Measurements from ENCODE around the gene GEMIN4. TPM values are rescaled to one million over a fixed set of nuclear protein-coding genes. Genes with fewer than 3 reads are reported as not detected.
"Not testable (repeated sequence)": the region's sequence is repeated elsewhere in the genome, so short reads cannot be mapped to it uniquely, and the experiment has no call there.

GEMIN4 gene
- total RNA-seq, 1 experiment from 2014 or later, result 47.4 TPM

- Histone ChIP-seq H3F3A (ENCODE audit: insufficient read depth, low read depth) (peaks cover 9% of the 10 kb centered on the region; the same call in 1 of the 2 replicates), H4K20me1 (ENCODE audit: insufficient read depth) (peaks cover 15% of the 10 kb centered on the region), H3K79me2 (ENCODE audit: low read depth) (peaks cover 17% of the 10 kb centered on the region), H3K4me1 (replicated peaks; ENCODE audit: insufficient read depth) (no peaks in the 10 kb centered on the region), H3K27ac (no peak overlapping the region), H3K27me3 (ENCODE audit: insufficient read depth, low read depth) (no peaks in the 10 kb centered on the region), H3K9me2 (ENCODE audit: insufficient read depth) (no peaks in the 10 kb centered on the region), H3K4me3 (no peak overlapping the region), H2AFZ (no peak overlapping the region), H3K4me2 (no peak overlapping the region), H3K36me3 (ENCODE audit: low read depth) (0 out of 2 replicates have a peak, but pooled peaks cover 22% of the 10 kb centered on the region), H3K9me3 (ENCODE audit: insufficient read depth, low read depth) (no peaks in the 10 kb centered on the region)
- ChIA-PET POLR2A (ENCODE audit: unreplicated experiment) (no interaction called here), CTCF (no interaction called here)
- no peak for TF ChIP-seq CTCF (conservative IDR thresholded peaks at IDR 0.05)
- TF ChIP-seq EZH2 (IDR thresholded peaks at IDR 0.05; ENCODE audit: low read depth), result no peak
- BruUV-seq (replicated peaks), result no TSS peak
- intact Hi-C loops (cut with micrococcal nuclease; ENCODE audit: unreplicated experiment), result no loop called here
- no peak for DNase-seq
Measured at GRCh38 chr17:789160-789840, 37.2 kb upstream of the GEMIN4 start.

- H3F3A ChIP-seq (ENCODE audit: insufficient read depth, low read depth), result peaks cover 9% of the 10 kb centered on the region; the same call in 1 of the 2 replicates
- ChIA-PET POLR2A (ENCODE audit: unreplicated experiment) (interaction anchor here (0.7 kb wide), 1 partner anchor 186 kb away, joined by 26 read pairs; no protein-coding TSS in a partner anchor), CTCF (no interaction called here)
- 0 out of 2 replicates have a peak, but pooled peaks cover 22% of the 10 kb centered on the region for H3K36me3 ChIP-seq (ENCODE audit: low read depth)
- no peaks in the 10 kb centered on the region for H3K9me3 ChIP-seq (ENCODE audit: insufficient read depth, low read depth)
- no peak overlapping the region for H2AFZ ChIP-seq
- H3K79me2 ChIP-seq (ENCODE audit: low read depth), result peaks cover 25% of the 10 kb centered on the region
- H3K27me3 ChIP-seq (ENCODE audit: insufficient read depth, low read depth), result no peaks in the 10 kb centered on the region
- BruUV-seq (replicated peaks), result no TSS peak
- no peak overlapping the region for H3K4me3 ChIP-seq
- H3K4me2 ChIP-seq, result no peak overlapping the region
- intact Hi-C loops (cut with micrococcal nuclease; ENCODE audit: unreplicated experiment), result no loop called here
- H4K20me1 ChIP-seq (ENCODE audit: insufficient read depth), result peaks cover 15% of the 10 kb centered on the region
- no peaks in the 10 kb centered on the region for H3K9me2 ChIP-seq (ENCODE audit: insufficient read depth)
- DNase-seq, result no peak
- H3K27ac ChIP-seq, result no peak overlapping the region
- peaks cover 6% of the 10 kb centered on the region for H3K4me1 ChIP-seq (replicated peaks; ENCODE audit: insufficient read depth)
- no peak for TF ChIP-seq CTCF (conservative IDR thresholded peaks at IDR 0.05)
- TF ChIP-seq EZH2 (IDR thresholded peaks at IDR 0.05; ENCODE audit: low read depth), result no peak
Measured at GRCh38 chr17:788551-788950, 36.5 kb upstream of the GEMIN4 start.

GRCh38 chr17:787641-788221 lies 35.7 kb upstream of the GEMIN4 start:
- H3K9me3 ChIP-seq (ENCODE audit: insufficient read depth, low read depth), result no peaks in the 10 kb centered on the region
- peaks cover 13% of the 10 kb centered on the region for H3K4me1 ChIP-seq (replicated peaks; ENCODE audit: insufficient read depth)
- H3K27ac ChIP-seq, result no peak overlapping the region
- H3K9me2 ChIP-seq (ENCODE audit: insufficient read depth), result no peaks in the 10 kb centered on the region
- no peak overlapping the region for H3K4me3 ChIP-seq
- no peaks in the 10 kb centered on the region for H3K27me3 ChIP-seq (ENCODE audit: insufficient read depth, low read depth)
- H3K4me2 ChIP-seq, result no peak overlapping the region
- DNase-seq, result no peak
- intact Hi-C loops (cut with micrococcal nuclease; ENCODE audit: unreplicated experiment), result no loop called here
- no peak overlapping the region for H2AFZ ChIP-seq
- TF ChIP-seq CTCF (conservative IDR thresholded peaks at IDR 0.05) (no peak), EZH2 (IDR thresholded peaks at IDR 0.05; ENCODE audit: low read depth) (no peak)
- ChIA-PET POLR2A (ENCODE audit: unreplicated experiment) (no interaction called here), CTCF (no interaction called here)
- H3K36me3 ChIP-seq (ENCODE audit: low read depth), result 0 out of 2 replicates have a peak, but pooled peaks cover 22% of the 10 kb centered on the region
- H3F3A ChIP-seq (ENCODE audit: insufficient read depth, low read depth), result peaks cover 9% of the 10 kb centered on the region; the same call in 1 of the 2 replicates
- H4K20me1 ChIP-seq (ENCODE audit: insufficient read depth), result peaks cover 15% of the 10 kb centered on the region
- peaks cover 33% of the 10 kb centered on the region for H3K79me2 ChIP-seq (ENCODE audit: low read depth)
- no TSS peak for BruUV-seq (replicated peaks)

- Histone ChIP-seq H3K79me2 (ENCODE audit: low read depth) (peaks cover 51% of the 10 kb centered on the region), H3K4me1 (replicated peaks; ENCODE audit: insufficient read depth) (peaks cover 17% of the 10 kb centered on the region), H3K36me3 (ENCODE audit: low read depth) (0 out of 2 replicates have a peak, but pooled peaks cover 18% of the 10 kb centered on the region)
- POLR2A ChIA-PET (ENCODE audit: unreplicated experiment); H2AFZ ChIP-seq; H4K20me1 ChIP-seq (ENCODE audit: insufficient read depth); H3K9me3 ChIP-seq (ENCODE audit: insufficient read depth, low read depth); H3K27ac ChIP-seq; DNase-seq; H3F3A ChIP-seq (ENCODE audit: insufficient read depth, low read depth); BruUV-seq (replicated peaks); intact Hi-C loops (cut with micrococcal nuclease; ENCODE audit: unreplicated experiment); H3K4me3 ChIP-seq; H3K9me2 ChIP-seq (ENCODE audit: insufficient read depth); CTCF ChIA-PET; H3K4me2 ChIP-seq; H3K27me3 ChIP-seq (ENCODE audit: insufficient read depth, low read depth): not testable (repeated sequence)
Measured at GRCh38 chr17:785901-786300, 33.8 kb upstream of the GEMIN4 start.
